ENCODE data around the gene LYPD6B. TPM values are rescaled to one million over a fixed set of nuclear protein-coding genes. Genes with fewer than 3 reads are reported as not detected.

LYPD6B gene
- total and polyA plus RNA-seq, 2 donors (not counting 3 experiments of a cell fraction or from before 2014, with no cell fraction given), result not detected

GRCh38 chr2:149008381-149008780 lies 30.1 kb upstream of the LYPD6B start:
- intact Hi-C loops (cut with micrococcal nuclease), result no loop called here
- Histone ChIP-seq H3K9me1 (replicated peaks; ENCODE audit: control insufficient read depth, extremely low read depth, insufficient read depth, low read length) (no peaks in the 10 kb centered on the region), H3K9me3 (replicated peaks; ENCODE audit: control insufficient read depth, insufficient read depth, low read length) (no peaks in the 10 kb centered on the region), H4K20me1 (replicated peaks; ENCODE audit: control insufficient read depth, extremely low read depth, insufficient read depth, low read length) (no peaks in the 10 kb centered on the region), H3K4me2 (ENCODE audit: insufficient read depth, low read length) (no peak overlapping the region), H3K4me3 (replicated peaks in 1 of 3; ENCODE audit: insufficient read depth in 1 of 3, low read depth in 1 of 3, low read length in 3 of 3) (no peak overlapping the region), H3K27me3 (ENCODE audit: control insufficient read depth in 2 of 2, insufficient read depth in 2 of 2, low read length in 2 of 2) (peaks cover 0 to 2% of the 10 kb centered on the region in 2 experiments), H2AFZ (ENCODE audit: low read depth, low read length) (no peak overlapping the region), H3K79me2 (ENCODE audit: control insufficient read depth, insufficient read depth, low read length) (no peaks in the 10 kb centered on the region), H3K4me1 (ENCODE audit: control insufficient read depth, extremely low read depth, insufficient read depth, low read length) (no peaks in the 10 kb centered on the region), H3K27ac (ENCODE audit: insufficient read depth, low read depth, low read length) (no peak overlapping the region), H3K36me3 (ENCODE audit: control insufficient read depth in 2 of 2, extremely low read depth in 1 of 2, insufficient read depth in 2 of 2, low read length in 2 of 2) (no peaks in the 10 kb centered on the region), H3K9ac (replicated peaks; ENCODE audit: extremely low read depth, insufficient read depth, low read length) (no peak overlapping the region)
- FAIRE-seq (no peak), DNase-seq (ENCODE audit: low read depth, low spot score) (no peak)
- no TSS peak for BruUV-seq (replicated peaks)
- dilution Hi-C loops (cut with MboI; ENCODE audit: extremely low pct_ligation_motif_present, low sequenced_read_pairs), result no loop called here
- CTCF ChIA-PET, result interaction anchor here (0.6 to 1.4 kb wide), 3 partner anchors 9 to 553 kb away, joined by 3 to 5 read pairs (median 3); no protein-coding TSS in a partner anchor
- TF ChIP-seq CTCF (IDR thresholded peaks at IDR 0.05; ENCODE audit: extremely low read depth in 1 of 2, insufficient read depth in 1 of 2, low read depth in 1 of 2, low read length in 2 of 2), result no peak
- TF ChIP-seq EZH2 (IDR thresholded peaks at IDR 0.05; ENCODE audit: borderline replicate concordance, low read depth, low read length, severe bottlenecking), result no peak
- TF ChIP-seq MYC (IDR thresholded peaks at IDR 0.05; ENCODE audit: low read depth, low read length), result no peak
- TF ChIP-seq FOS (IDR thresholded peaks at IDR 0.05; ENCODE audit: borderline replicate concordance, insufficient read depth, low read length), result no peak
- TF ChIP-seq POLR2A (IDR thresholded peaks at IDR 0.05; ENCODE audit: low read depth, low read length), result no peak
- TF ChIP-seq JUN (IDR thresholded peaks at IDR 0.05; ENCODE audit: borderline replicate concordance, insufficient read depth, insufficient read length, low read depth), result no peak
- TF ChIP-seq POLR2AphosphoS5 (IDR thresholded peaks at IDR 0.05; ENCODE audit: insufficient read depth, low read depth, low read length), result no peak
- no peak for TF ChIP-seq MAX (IDR thresholded peaks at IDR 0.05; ENCODE audit: insufficient read depth, insufficient read length)
- no peak for TF ChIP-seq GATA2 (IDR thresholded peaks at IDR 0.05; ENCODE audit: insufficient read depth, insufficient read length, low read depth, low read length)
- POLR2A ChIA-PET, result no interaction called here

Data from endothelial cell of umbilical vein (primary cell).